ENCODE results near the gene OS9.

GRCh38 chr12:57740656-57741412, 46.9 kb downstream of the OS9 start:
- no peak for TF ChIP-seq CTCF (IDR thresholded peaks at IDR 0.05)
- no peak for TF ChIP-seq POLR2AphosphoS5 (IDR thresholded peaks at IDR 0.05; ENCODE audit: low read depth, low read length)
- no peak for TF ChIP-seq REST (IDR thresholded peaks at IDR 0.05; ENCODE audit: insufficient read depth in 1 of 2, low read depth in 2 of 2, low read length in 1 of 2)
- no peak for TF ChIP-seq SIN3A (IDR thresholded peaks at IDR 0.05; ENCODE audit: borderline replicate concordance, insufficient read depth, low read depth, low read length)
- no peak for TF ChIP-seq TCF7L2 (IDR thresholded peaks at IDR 0.05; ENCODE audit: low read depth, low read length)
